ENCODE data around the gene MIB1.

The MIB1 gene

DNA sequence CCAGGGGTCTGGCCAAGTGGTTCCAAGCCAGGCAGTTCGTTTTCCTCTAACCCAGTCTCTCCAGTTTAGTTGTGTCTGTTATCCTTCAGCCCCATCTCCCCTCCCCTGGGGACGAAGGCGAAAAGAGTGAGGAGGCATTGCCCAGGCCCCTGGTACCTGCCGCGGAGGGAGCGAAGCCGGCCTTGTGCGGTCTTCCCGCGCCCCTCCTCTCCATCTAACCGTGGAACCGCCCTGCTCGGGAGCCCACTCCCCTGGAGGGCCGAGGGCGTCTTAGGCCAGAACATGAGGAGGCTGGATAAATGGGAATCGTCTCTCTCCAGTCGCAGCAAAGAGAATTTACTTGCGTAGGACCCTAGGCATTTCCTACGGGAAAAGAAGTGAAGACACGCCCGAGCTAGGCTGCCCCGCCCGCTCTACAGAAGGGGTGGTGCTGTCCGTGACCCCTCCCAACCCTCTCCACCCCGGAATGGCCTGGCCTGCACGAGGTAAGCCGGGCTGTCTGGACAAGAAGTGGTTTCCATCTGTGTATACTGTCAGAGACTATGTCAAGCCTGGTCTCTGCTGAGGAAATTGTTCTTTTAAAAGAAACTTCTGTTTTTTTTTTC is 156.2 kb downstream of the MIB1 start:
- no peaks in the 10 kb centered on the region for H3K4me1 ChIP-seq (ENCODE audit: control insufficient read depth, insufficient read depth, low read length)
- H3K36me3 ChIP-seq (ENCODE audit: control insufficient read depth, insufficient read depth, low read length) = no peaks in the 10 kb centered on the region
- no peaks in the 10 kb centered on the region for H3K9me3 ChIP-seq (ENCODE audit: control insufficient read depth, insufficient read depth, low read length)
- no peak overlapping the region for H3K9ac ChIP-seq (ENCODE audit: low read depth, low read length)
- no peak overlapping the region for H3K27ac ChIP-seq (ENCODE audit: low read depth, low read length)
- H3K4me3 ChIP-seq (ENCODE audit: low read depth, low read length) = no peak overlapping the region
- no peaks in the 10 kb centered on the region for H3K27me3 ChIP-seq (ENCODE audit: control insufficient read depth, insufficient read depth, low read length)

DNA sequence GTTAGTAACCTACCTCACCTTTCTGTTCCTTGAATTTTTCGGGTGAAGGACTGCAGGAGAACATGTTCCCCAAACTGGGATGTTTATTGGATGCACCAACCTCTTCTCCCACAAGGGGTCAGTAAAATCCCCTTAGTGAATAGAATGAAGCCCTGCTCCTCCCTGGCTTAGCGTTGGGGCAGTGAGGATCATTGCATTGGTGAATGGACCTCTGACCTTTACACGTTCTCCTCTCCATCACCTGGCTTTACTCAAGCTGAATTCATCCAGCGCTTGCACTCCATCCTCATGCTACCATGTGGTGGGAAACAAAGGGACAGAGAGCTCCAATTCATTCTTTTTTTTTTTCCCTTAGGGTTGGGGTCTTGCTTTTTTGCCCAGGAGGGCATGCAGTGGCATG is 157.2 kb downstream of the MIB1 start:
- no peaks in the 10 kb centered on the region for H3K4me1 ChIP-seq (ENCODE audit: control insufficient read depth, insufficient read depth, low read length)
- H3K27me3 ChIP-seq (ENCODE audit: control insufficient read depth, insufficient read depth, low read length) = no peaks in the 10 kb centered on the region
- no peak overlapping the region for H3K9ac ChIP-seq (ENCODE audit: low read depth, low read length)
- no peak overlapping the region for H3K27ac ChIP-seq (ENCODE audit: low read depth, low read length)
- H3K36me3 ChIP-seq (ENCODE audit: control insufficient read depth, insufficient read depth, low read length) = no peaks in the 10 kb centered on the region
- no peak overlapping the region for H3K4me3 ChIP-seq (ENCODE audit: low read depth, low read length)
- H3K9me3 ChIP-seq (ENCODE audit: control insufficient read depth, insufficient read depth, low read length) = no peaks in the 10 kb centered on the region

DNA sequence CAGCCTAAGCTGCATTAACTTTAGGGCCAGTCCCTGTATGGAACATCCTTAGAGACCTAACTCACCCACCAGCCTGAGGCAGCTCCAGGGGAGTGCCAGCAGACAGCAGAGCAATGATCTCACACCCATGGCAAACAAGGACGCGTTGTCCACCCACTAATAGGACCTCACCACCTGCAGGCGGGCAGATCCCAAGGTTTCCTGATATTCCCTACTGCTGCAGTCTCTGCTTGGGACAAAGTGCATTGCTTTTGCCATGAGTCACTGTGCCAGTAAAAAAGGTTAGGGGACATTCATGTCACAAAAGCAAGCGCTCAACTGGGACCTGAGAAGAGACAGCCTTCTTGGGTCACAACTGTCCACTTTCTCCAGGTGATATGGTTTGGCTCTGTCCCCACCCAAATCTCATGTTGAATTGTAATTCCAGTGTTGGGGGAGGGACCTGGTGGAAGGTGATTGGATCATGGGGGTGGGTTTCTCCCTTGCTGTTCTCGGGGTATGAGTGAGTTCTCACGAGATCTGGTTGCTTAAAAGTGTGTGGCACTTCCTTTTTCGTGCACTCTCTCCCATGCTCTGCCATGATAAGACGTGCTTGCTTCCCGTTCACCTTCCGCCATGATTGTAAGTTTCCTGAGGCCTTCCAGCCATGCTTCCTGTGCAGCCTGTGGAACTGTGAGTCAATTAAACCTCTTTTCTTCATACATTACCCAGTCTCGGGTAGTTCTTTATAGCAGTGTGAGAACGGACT is 160.2 kb downstream of the MIB1 start:
- no peaks in the 10 kb centered on the region for H3K9me3 ChIP-seq (ENCODE audit: control insufficient read depth, insufficient read depth, low read length)

DNA sequence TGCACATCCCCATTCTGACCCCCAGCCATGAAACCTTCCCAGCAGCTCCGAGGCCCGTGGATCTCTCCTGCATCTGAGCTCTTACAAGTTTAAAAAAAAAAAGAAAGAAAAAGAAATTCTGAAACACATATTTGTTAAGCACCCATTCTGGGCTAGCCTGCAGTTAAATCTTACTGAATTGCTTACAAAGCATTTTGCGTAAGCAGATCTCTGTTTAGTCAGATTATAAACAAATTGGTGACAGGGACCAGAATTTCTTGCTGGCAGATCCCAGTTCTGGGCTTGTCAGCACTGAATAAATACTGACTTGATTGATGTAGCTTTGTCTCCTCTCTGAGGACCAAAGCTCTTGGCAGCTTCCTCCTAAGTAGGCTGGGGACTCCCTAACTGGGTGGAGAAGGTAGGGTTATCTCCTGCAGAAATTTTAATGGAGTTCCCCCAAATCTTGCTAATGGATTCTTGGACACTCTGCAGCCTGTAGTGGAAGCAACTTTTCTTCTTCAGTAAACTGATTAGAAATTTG is 160.9 kb downstream of the MIB1 start:
- H3K27me3 ChIP-seq (ENCODE audit: control insufficient read depth, insufficient read depth, low read length) = no peaks in the 10 kb centered on the region
- no peaks in the 10 kb centered on the region for H3K4me1 ChIP-seq (ENCODE audit: control insufficient read depth, insufficient read depth, low read length)
- H3K4me3 ChIP-seq (ENCODE audit: low read depth, low read length) = no peak overlapping the region
- H3K9ac ChIP-seq (ENCODE audit: low read depth, low read length) = no peak overlapping the region
- no peaks in the 10 kb centered on the region for H3K9me3 ChIP-seq (ENCODE audit: control insufficient read depth, insufficient read depth, low read length)
- no peaks in the 10 kb centered on the region for H3K36me3 ChIP-seq (ENCODE audit: control insufficient read depth, insufficient read depth, low read length)
- H3K27ac ChIP-seq (ENCODE audit: low read depth, low read length) = no peak overlapping the region

More for the DNA sequence above, 160.2 kb downstream of the MIB1 start:
- no peak overlapping the region for H3K4me3 ChIP-seq (ENCODE audit: low read depth, low read length)
- H3K9ac ChIP-seq (ENCODE audit: low read depth, low read length) = no peak overlapping the region
- no peaks in the 10 kb centered on the region for H3K36me3 ChIP-seq (ENCODE audit: control insufficient read depth, insufficient read depth, low read length)
- no peaks in the 10 kb centered on the region for H3K4me1 ChIP-seq (ENCODE audit: control insufficient read depth, insufficient read depth, low read length)
- no peaks in the 10 kb centered on the region for H3K27me3 ChIP-seq (ENCODE audit: control insufficient read depth, insufficient read depth, low read length)
- H3K27ac ChIP-seq (ENCODE audit: low read depth, low read length) = no peak overlapping the region

DNA sequence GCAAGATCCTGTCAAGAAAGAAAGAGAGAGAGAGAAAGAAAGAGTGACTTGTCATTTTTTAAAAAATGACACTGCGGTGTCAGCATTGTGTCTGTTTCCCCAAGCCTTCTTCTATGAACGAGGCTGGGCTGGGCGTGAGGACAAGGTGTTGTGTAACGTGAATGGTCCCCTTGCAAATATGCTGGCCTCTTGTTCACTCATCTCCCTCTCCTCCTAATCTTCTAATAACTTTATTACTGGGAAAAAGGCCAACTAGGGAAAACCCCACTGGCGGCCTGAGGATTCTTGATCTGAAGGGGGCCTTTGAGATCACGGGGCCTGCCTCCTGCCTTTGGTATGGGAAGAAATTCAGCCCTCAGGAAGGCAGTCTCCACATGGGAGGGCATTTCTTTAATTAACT is 163.1 kb downstream of the MIB1 start:
- H3K9me3 ChIP-seq (ENCODE audit: control insufficient read depth, insufficient read depth, low read length) = no peaks in the 10 kb centered on the region
- H3K36me3 ChIP-seq (ENCODE audit: control insufficient read depth, insufficient read depth, low read length) = no peaks in the 10 kb centered on the region
- H3K27me3 ChIP-seq (ENCODE audit: control insufficient read depth, insufficient read depth, low read length) = peaks cover 9% of the 10 kb centered on the region
- H3K27ac ChIP-seq (ENCODE audit: low read depth, low read length) = no peak overlapping the region
- H3K9ac ChIP-seq (ENCODE audit: low read depth, low read length) = no peak overlapping the region
- no peaks in the 10 kb centered on the region for H3K4me1 ChIP-seq (ENCODE audit: control insufficient read depth, insufficient read depth, low read length)
- no peak overlapping the region for H3K4me3 ChIP-seq (ENCODE audit: low read depth, low read length)

DNA sequence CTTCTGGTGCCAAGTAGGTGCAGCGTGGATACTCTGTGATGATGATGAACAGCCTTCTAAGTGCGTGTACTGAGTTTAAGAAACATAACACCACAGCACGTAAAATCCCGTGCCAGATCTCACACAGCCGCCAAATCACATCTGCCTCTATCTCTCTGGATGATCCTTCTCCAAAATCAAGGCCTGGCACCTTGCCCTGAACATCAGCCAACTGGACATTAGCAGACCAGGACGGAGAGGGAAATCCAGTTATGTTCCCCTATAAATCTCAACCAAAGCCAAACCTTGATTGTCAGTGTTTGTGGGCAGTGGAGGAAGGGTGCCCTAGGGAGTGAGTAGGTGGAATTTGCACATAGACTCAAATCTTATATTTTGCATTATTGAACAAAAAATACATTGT is 164.3 kb downstream of the MIB1 start:
- Histone ChIP-seq H3K27me3 (ENCODE audit: control insufficient read depth, insufficient read depth, low read length) (peaks cover 18% of the 10 kb centered on the region), H3K9me3 (ENCODE audit: control insufficient read depth, insufficient read depth, low read length) (no peaks in the 10 kb centered on the region), H3K36me3 (ENCODE audit: control insufficient read depth, insufficient read depth, low read length) (no peaks in the 10 kb centered on the region), H3K4me1 (ENCODE audit: control insufficient read depth, insufficient read depth, low read length) (no peaks in the 10 kb centered on the region), H3K27ac (ENCODE audit: low read depth, low read length) (no peak overlapping the region), H3K4me3 (ENCODE audit: low read depth, low read length) (no peak overlapping the region), H3K9ac (ENCODE audit: low read depth, low read length) (no peak overlapping the region)

DNA sequence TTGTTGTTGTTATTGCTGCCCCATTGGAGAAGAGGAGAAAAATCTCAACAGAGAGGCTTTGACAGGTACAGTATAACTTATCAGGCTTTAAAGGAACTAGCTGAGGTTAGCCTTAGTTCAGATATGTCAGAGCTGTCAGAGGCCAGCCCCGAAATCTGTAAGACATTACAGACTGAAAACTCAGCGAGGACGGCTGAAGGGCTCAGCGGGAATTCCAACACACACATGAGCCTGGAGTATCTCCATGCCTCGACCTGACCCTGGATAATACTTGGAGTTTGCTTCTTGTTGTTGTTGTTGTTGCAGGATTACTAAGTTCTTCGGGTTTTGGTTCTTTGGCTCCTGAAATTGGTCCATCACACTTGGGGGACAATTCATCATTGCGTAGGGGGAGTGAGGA is 166.9 kb downstream of the MIB1 start:
- Histone ChIP-seq H3K27ac (ENCODE audit: low read depth, low read length) (no peak overlapping the region), H3K4me1 (ENCODE audit: control insufficient read depth, insufficient read depth, low read length) (peaks cover 5% of the 10 kb centered on the region; the same call in 1 of the 2 replicates), H3K36me3 (ENCODE audit: control insufficient read depth, insufficient read depth, low read length) (no peaks in the 10 kb centered on the region), H3K4me3 (ENCODE audit: low read depth, low read length) (no peak overlapping the region), H3K27me3 (ENCODE audit: control insufficient read depth, insufficient read depth, low read length) (peaks cover 44% of the 10 kb centered on the region), H3K9ac (ENCODE audit: low read depth, low read length) (no peak overlapping the region), H3K9me3 (ENCODE audit: control insufficient read depth, insufficient read depth, low read length) (no peaks in the 10 kb centered on the region)

DNA sequence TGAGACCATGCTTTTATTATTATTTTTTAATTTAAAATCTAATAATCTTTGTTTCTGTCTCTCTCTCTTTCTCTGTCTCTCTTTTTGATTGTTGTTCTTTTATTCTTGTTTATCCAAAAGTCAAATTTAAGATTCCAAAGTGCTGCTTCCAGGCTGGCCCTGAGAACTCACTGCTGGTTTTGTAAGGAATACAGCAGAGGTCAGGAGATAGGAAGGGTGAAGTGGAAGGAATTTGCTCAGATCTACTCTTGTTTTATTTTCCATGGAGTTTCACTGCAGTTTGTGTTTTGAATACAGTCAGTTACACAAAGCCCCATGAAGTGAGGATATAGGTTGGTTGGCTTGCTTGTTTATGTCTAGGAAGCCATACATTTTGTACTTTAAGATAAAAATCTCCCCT is 168.1 kb downstream of the MIB1 start:
- H3K27ac ChIP-seq (ENCODE audit: low read depth, low read length) = no peak overlapping the region
- no peaks in the 10 kb centered on the region for H3K36me3 ChIP-seq (ENCODE audit: control insufficient read depth, insufficient read depth, low read length)
- no peaks in the 10 kb centered on the region for H3K9me3 ChIP-seq (ENCODE audit: control insufficient read depth, insufficient read depth, low read length)
- H3K4me3 ChIP-seq (ENCODE audit: low read depth, low read length) = no peak overlapping the region
- no peak overlapping the region for H3K9ac ChIP-seq (ENCODE audit: low read depth, low read length)
- H3K27me3 ChIP-seq (ENCODE audit: control insufficient read depth, insufficient read depth, low read length) = peaks cover 52% of the 10 kb centered on the region
- peaks cover 5% of the 10 kb centered on the region; the same call in 1 of the 2 replicates for H3K4me1 ChIP-seq (ENCODE audit: control insufficient read depth, insufficient read depth, low read length)

DNA sequence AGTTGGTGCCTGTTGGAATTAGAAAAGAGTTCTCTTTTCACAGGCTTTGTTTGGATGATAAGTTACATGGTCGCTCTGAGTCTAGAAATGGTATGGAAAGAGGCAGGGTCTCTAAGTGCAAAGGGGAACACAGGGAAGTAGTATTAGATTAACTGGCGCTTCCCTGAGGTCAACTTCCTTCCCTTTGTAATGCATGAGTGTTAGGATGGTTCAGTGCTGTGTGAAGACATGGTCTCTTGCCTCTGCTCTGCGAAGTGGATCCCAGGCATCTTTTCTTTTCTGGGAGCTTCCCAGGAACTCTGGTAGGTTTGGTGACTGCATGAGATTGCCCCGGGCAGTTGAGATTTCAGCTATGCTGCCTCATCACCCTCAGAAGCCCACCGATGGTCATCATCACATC is 170.3 kb downstream of the MIB1 start:
- Histone ChIP-seq H3K9me3 (ENCODE audit: control insufficient read depth, insufficient read depth, low read length) (no peaks in the 10 kb centered on the region), H3K27me3 (ENCODE audit: control insufficient read depth, insufficient read depth, low read length) (peaks cover 54% of the 10 kb centered on the region), H3K27ac (ENCODE audit: low read depth, low read length) (no peak overlapping the region), H3K9ac (ENCODE audit: low read depth, low read length) (no peak overlapping the region), H3K4me1 (ENCODE audit: control insufficient read depth, insufficient read depth, low read length) (peaks cover 5% of the 10 kb centered on the region; the same call in 1 of the 2 replicates), H3K4me3 (ENCODE audit: low read depth, low read length) (no peak overlapping the region), H3K36me3 (ENCODE audit: control insufficient read depth, insufficient read depth, low read length) (no peaks in the 10 kb centered on the region)

DNA sequence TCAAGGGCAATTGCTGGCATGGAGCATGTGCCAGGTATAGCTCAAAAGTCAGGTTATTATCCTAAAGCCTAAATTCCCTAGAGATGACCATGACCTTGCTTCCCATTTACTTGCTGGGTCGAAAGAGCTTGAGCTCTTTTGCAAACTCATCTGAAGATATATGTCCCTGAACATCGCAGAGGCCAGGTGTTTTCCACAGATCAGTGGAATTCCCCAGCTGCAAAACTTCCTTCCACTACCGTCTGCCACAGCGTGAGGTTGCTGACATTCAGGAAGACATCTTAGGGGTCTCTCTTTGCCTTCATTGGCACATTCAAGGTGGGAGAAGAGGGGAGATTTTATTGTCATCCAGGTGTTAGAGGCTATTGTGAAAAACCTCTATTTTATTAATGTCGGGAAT is 171.0 kb downstream of the MIB1 start:
- Histone ChIP-seq H3K27ac (ENCODE audit: low read depth, low read length) (no peak overlapping the region), H3K4me3 (ENCODE audit: low read depth, low read length) (no peak overlapping the region), H3K4me1 (ENCODE audit: control insufficient read depth, insufficient read depth, low read length) (peaks cover 5% of the 10 kb centered on the region; the same call in 1 of the 2 replicates), H3K9ac (ENCODE audit: low read depth, low read length) (no peak overlapping the region), H3K36me3 (ENCODE audit: control insufficient read depth, insufficient read depth, low read length) (no peaks in the 10 kb centered on the region), H3K27me3 (ENCODE audit: control insufficient read depth, insufficient read depth, low read length) (peaks cover 54% of the 10 kb centered on the region), H3K9me3 (ENCODE audit: control insufficient read depth, insufficient read depth, low read length) (no peaks in the 10 kb centered on the region)

Data from HUES48 (cell line).